Activated CD8-positive, alpha-beta T cell treated with anti-CD3 and anti-CD28 coated beads for 36 hours (primary cell): ENCODE data around the gene OBSCN. TPM values are rescaled to one million over a fixed set of nuclear protein-coding genes. Genes with fewer than 3 reads are reported as not detected.

Source experiments
- ATAC-seq: fragments of 200-7000 bp; cut with Tn5 transposase; one replicate; pipeline ENCODE4 v1.10.0; 2021; ENCODE audit warnings: mild to moderate bottlenecking, moderate library complexity
- CTCF ChIA-PET: fragments of 350-600 bp; sonication (Branson Sonifier 250); formaldehyde crosslinking; loops from one replicate; lab custom pipeline; 2021; ENCODE audit warnings: antibody characterized with exemption; lab: Charles Lee
- POLR2A ChIA-PET: fragments of 350-600 bp; sonication (Branson Sonifier 250); formaldehyde crosslinking; loops from one replicate; lab custom pipeline; 2021; ENCODE audit warnings: antibody characterized with exemption; lab: Charles Lee
- DNase-seq: peaks from one replicate; pipeline ENCODE4 v3.0.0-alpha.2; 2020
- H3K27ac Mint-ChIP-seq: one replicate; pipeline ENCODE4 v1.8.0; 2021; ENCODE audit warnings: mild to moderate bottlenecking, mixed read lengths
- H3K27me3 Mint-ChIP-seq: one replicate; pipeline ENCODE4 v1.8.0; 2021; ENCODE audit warnings: mixed read lengths
- H3K36me3 Mint-ChIP-seq: one replicate; pipeline ENCODE4 v1.8.0; 2021; ENCODE audit warnings: low read depth, mixed read lengths
- H3K4me1 Mint-ChIP-seq: one replicate; pipeline ENCODE4 v1.8.0; 2021; ENCODE audit warnings: low read depth, mixed read lengths
- H3K4me3 Mint-ChIP-seq: one replicate; pipeline ENCODE4 v1.8.0; 2021; ENCODE audit warnings: mild to moderate bottlenecking, moderate library complexity, mixed read lengths
- H3K9me3 Mint-ChIP-seq: one replicate; pipeline ENCODE4 v1.8.0; 2021; ENCODE audit warnings: mixed read lengths
- CTCF ChIP-seq: fragments of 200-600 bp; IDR thresholded peaks from one replicate; pipeline ENCODE4 v1.8.0; 2022; ENCODE audit warnings: antibody characterized with exemption, mild to moderate bottlenecking
- intact Hi-C: fragments of 100-400 bp; cut with micrococcal nuclease; formaldehyde crosslinking; loops from one replicate; pipeline ENCODE4 v1.10.0; 2022
- total RNA-seq, 2 experiments: library from RNA; stranded (reverse); gene quantifications; one replicate each; pipeline ENCODE4 v1.2.3, GENCODE V29; 2021

The OBSCN gene
- total RNA-seq, 2 experiments from 2014 or later = 21.6 to 23.7 TPM

- Mint-ChIP-seq H3K9me3 (no peaks in the 10 kb centered on the region), H3K36me3 (peaks cover 8% of the 10 kb centered on the region), H3K27ac (no peak overlapping the region), H3K4me3 (no peak overlapping the region), H3K27me3 (no peaks in the 10 kb centered on the region), H3K4me1 (no peaks in the 10 kb centered on the region)
- no peak for TF ChIP-seq CTCF
- intact Hi-C loops = no loop called here
- DNase-seq (no peak), ATAC-seq (no peak)
- POLR2A ChIA-PET = no interaction called here
- CTCF ChIA-PET = no interaction called here
Measured at GRCh38 chr1:228312136-228312764, 104.4 kb downstream of the OBSCN start.

- no peak for TF ChIP-seq CTCF
- Mint-ChIP-seq H3K4me3 (no peak overlapping the region), H3K27me3 (no peaks in the 10 kb centered on the region), H3K9me3 (no peaks in the 10 kb centered on the region), H3K4me1 (no peaks in the 10 kb centered on the region), H3K27ac (no peak overlapping the region), H3K36me3 (peaks cover 8% of the 10 kb centered on the region)
- DNase-seq = no peak
- intact Hi-C loops = no loop called here
- ChIA-PET POLR2A (no interaction called here), CTCF (no interaction called here)
- no peak for ATAC-seq
Measured at GRCh38 chr1:228313536-228314277, 105.9 kb downstream of the OBSCN start.

- peaks cover 8% of the 10 kb centered on the region for H3K36me3 Mint-ChIP-seq
- DNase-seq = no peak
- no peak overlapping the region for H3K4me3 Mint-ChIP-seq
- no peak overlapping the region for H3K27ac Mint-ChIP-seq
- ChIA-PET POLR2A (no interaction called here), CTCF (no interaction called here)
- TF ChIP-seq CTCF = no peak
- H3K9me3 Mint-ChIP-seq = no peaks in the 10 kb centered on the region
- ATAC-seq = no peak
- intact Hi-C loops = no loop called here
- no peaks in the 10 kb centered on the region for H3K4me1 Mint-ChIP-seq
- H3K27me3 Mint-ChIP-seq = no peaks in the 10 kb centered on the region
Measured at GRCh38 chr1:228314315-228314657, 106.4 kb downstream of the OBSCN start.

GRCh38 chr1:228314658-228315483 lies 107.0 kb downstream of the OBSCN start:
- DNase-seq (no peak), ATAC-seq (no peak)
- H3K36me3 Mint-ChIP-seq = peaks cover 8% of the 10 kb centered on the region
- H3K9me3 Mint-ChIP-seq = no peaks in the 10 kb centered on the region
- no peak overlapping the region for H3K27ac Mint-ChIP-seq
- H3K4me1 Mint-ChIP-seq = no peaks in the 10 kb centered on the region
- ChIA-PET CTCF (no interaction called here), POLR2A (no interaction called here)
- intact Hi-C loops = no loop called here
- no peak for TF ChIP-seq CTCF
- H3K4me3 Mint-ChIP-seq = no peak overlapping the region
- no peaks in the 10 kb centered on the region for H3K27me3 Mint-ChIP-seq

- H3K4me3 Mint-ChIP-seq = no peak overlapping the region
- DNase-seq = no peak
- CTCF ChIA-PET = no interaction called here
- no peak for ATAC-seq
- intact Hi-C loops = no loop called here
- POLR2A ChIA-PET = no interaction called here
- no peaks in the 10 kb centered on the region for H3K4me1 Mint-ChIP-seq
- H3K9me3 Mint-ChIP-seq = no peaks in the 10 kb centered on the region
- H3K27ac Mint-ChIP-seq = no peak overlapping the region
- no peaks in the 10 kb centered on the region for H3K27me3 Mint-ChIP-seq
- peaks cover 8% of the 10 kb centered on the region for H3K36me3 Mint-ChIP-seq
- TF ChIP-seq CTCF = no peak
Measured at GRCh38 chr1:228315484-228315944, 107.7 kb downstream of the OBSCN start.
